ENCODE measurements around the gene C1orf159.
"Not testable (repeated sequence)": the region's sequence is repeated elsewhere in the genome, so short reads cannot be mapped to it uniquely, and the experiment has no call there.

Gene C1orf159

DNA sequence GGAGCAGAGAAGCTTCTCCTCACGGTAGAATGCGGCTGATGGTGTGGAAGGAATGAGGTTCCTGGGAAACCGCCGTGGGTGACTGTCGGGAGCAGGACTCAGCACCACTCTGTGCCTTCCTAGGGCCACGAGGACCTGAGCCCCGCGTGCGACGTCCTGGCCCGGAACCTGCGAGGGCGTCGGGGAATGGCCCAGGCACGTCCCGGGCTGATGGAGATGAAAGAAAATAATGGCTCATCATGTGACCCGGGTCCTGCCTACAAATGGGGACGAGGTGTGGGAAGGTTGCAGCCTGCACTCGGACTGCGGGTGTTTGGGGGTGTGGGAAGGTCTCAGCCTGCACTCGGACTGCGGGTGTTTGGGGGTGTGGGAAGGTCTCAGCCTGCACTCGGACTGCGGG lies 32.7 kb upstream of the C1orf159 start:
- DNase-seq: no peak

GRCh38 chr1:1148061-1148460 lies 32.2 kb upstream of the C1orf159 start:
- no peak for DNase-seq

DNA sequence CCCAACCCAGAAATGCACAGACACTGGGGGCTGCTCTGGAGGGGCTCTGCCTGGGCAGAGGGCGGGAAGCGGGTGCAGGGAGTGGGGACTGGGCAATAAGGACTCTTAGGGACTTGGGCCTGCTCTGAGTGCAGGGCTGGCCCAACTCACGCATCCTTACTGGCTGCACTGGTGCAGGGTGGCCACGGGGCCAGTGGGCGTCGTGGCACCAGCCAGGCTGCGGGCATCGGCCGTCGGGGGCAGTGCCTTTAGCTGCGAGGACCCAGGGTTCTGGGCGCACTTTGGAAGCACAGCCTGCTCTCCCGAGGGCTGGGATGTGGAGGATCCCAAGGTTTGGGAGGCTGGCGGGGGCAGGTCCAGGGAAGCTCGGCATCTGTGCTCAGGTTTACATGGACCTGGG lies 30.7 kb upstream of the C1orf159 start:
- no peak for DNase-seq

DNA sequence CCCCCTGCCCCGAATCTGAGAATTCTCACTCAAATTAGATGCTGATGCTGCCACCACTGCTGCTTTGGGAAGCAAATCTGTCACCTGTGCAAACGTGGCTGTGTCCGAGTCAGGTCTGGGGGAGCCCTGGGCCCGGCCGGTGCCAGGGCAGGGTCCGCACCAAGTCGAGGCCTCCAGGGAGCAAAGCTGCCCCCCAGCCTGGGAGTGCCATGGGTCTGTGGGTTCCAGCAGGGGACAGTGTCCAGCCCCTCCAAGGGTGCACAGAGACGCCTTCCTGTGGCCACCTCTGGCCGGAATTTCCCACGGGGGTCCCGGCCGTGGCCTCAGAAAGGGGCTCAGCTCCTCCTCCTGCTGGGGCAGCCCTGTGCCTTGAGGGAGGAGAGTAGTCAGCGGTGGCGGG lies 30.1 kb upstream of the C1orf159 start:
- no peak for DNase-seq

GRCh38 chr1:1145547-1145914 lies 29.6 kb upstream of the C1orf159 start:
- DNase-seq: no peak

- DNase-seq: no peak
Measured at GRCh38 chr1:1144843-1145546, 29.1 kb upstream of the C1orf159 start.

DNA sequence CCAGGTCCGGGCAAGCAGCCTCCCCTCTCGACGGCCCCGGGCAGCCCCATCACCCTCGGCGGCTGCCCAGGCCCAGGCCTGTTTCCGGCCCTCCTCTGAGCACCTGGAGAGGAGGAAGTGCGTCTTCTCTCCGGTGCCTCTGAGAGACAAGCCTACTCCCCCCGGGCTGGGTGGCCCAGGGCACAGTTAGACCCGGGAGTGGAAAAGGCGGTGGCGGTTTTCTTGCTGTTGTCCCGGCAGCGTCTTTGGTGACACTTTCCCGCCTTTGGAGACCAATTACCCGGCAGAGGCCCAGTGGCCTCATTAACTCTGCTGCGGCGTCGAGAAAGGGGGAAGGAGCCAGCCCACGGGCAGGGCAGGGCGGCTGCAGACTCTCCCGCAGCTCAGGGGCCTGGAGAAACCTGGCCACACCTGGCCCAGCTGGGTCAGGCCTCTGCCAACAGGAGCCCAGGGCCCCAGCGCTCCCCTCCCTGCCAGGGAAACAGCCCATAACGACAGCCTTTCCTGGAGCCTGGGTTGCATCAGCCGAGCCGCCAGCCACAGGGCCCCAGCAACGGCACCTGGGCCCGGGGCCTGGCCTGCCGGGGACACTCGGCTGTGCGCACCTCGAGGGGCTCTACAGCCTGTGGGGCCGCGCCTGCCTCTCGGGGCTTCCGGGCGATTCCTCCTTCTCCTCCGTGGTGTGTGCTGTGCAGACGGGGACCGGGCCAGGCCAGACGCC lies 28.4 kb upstream of the C1orf159 start:
- peak; percentile 62 for DNase-seq

GRCh38 chr1:1143636-1144035 lies 27.7 kb upstream of the C1orf159 start:
- no peak for DNase-seq

GRCh38 chr1:1142844-1143243 lies 27.0 kb upstream of the C1orf159 start:
- no peak for DNase-seq

DNA sequence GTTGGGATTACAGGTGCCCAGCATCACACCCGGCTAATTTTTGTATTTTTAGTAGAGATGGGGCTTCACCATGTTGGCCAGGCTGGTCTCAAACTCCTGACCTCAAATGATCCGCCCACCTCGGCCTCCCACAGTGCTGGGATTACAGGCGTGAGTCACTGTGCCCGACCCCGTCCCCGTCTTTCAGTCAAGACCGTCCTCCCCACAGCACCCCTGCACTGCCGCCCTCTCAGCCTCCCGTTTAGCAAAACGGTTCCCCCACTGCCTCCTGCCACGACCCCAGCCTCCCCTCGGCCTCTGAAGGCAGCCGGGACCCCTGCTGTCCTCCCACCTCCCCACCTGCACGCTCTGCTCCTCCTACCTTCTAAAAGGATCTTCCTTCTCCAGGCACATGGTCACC lies 26.5 kb upstream of the C1orf159 start:
- not testable (repeated sequence) for DNase-seq

GRCh38 chr1:1141911-1142250 lies 26.0 kb upstream of the C1orf159 start:
- DNase-seq: no peak

GRCh38 chr1:1141244-1141910 lies 25.5 kb upstream of the C1orf159 start:
- no peak for DNase-seq

GRCh38 chr1:1140673-1141072 lies 24.8 kb upstream of the C1orf159 start:
- DNase-seq: no peak

- peak; percentile 68 for DNase-seq
Measured at GRCh38 chr1:1137256-1138045, 21.6 kb upstream of the C1orf159 start.

GRCh38 chr1:1136547-1137230 lies 20.8 kb upstream of the C1orf159 start:
- no peak for DNase-seq

DNA sequence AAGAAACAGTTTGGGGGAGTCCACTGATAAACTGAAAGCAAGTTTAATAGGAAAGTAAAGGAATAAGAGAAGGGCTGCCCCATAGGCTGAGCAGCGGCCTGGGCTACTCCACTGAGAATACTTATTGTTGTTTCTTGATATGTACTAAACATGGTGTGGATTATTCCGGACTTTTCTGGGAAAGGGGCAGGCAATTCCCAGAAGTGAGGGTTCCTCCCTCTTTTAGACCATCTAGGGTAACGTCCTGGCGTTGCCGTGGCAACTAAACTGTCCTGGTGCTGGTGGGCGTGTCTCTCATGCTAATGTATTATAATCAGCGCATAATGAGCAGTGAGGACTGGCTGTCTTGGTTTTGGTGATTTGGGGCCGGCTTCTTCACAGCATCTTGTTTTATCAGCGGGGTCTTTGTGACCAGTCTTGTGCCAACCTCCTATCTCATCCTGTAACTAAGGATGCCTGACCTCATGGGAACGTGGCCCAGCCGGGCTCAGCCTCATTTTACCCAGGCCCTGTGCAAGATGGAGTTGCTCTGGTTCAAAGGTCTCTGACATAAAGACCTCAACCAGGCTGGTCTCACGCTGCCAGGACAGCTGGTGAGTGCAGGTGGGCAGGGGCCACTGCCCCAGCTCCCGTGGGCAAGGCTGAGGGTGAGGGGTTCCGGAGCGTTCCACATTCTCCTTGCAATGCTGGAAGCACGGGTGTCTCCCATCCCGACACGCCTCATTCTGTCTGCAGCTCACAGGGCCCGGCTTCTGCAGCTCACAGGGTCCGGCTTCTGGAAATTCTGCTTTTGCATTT lies 19.6 kb upstream of the C1orf159 start:
- DNase-seq: no peak

- no peak for DNase-seq
Measured at GRCh38 chr1:1134300-1134970, 18.5 kb upstream of the C1orf159 start.

- no peak for DNase-seq
Measured at GRCh38 chr1:1132956-1133750, 17.3 kb upstream of the C1orf159 start.

DNA sequence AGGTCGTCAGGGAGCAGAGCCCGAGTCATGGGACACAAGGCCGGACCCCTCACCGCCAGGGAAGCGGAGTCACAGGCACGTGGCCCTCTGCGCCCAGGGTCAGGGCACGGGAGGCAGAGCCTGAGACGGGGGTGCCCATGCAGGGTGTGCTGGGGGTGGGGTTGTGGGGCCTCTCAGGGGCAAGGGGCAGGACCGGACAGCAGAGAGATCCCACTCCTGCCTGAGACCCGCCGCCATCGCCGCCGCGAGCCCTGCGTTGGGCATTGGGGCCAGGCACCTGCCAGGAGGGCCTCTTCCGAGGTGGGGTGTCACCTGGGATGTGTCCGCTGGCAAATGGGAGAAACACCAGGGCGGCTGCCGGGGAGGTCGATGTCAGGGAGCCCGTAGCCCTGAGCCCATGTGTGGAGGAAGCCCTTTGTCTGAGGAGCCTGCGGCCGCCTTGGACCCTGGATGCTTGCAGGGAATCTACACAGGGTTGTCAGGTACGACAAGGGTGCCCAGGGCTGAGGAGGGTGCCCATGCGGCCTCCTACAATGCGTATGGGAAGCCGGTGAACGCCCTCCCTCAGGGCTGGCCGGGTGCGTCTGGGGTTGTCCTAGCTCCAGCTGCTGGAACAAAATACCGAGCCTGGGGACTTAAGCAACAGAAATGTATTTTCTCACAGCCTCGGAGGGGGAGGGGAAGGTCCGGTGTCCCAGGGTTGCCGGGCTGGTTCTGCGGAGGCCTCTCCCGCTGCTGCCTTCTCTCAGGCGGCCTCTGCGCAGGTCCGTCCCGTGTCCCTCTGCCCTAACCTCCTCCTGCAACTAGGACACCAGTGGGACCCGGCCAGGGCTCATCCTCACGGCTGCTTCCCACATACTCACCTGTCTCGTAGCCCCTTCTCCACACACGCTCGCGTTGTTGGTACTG lies 16.4 kb upstream of the C1orf159 start:
- DNase-seq: no peak
